ENCODE data around the gene ANGPT4. TPM values are rescaled to one million over a fixed set of nuclear protein-coding genes. Genes with fewer than 3 reads are reported as not detected.

Gene ANGPT4
- total and polyA plus RNA-seq, 2 of the 8 experiments (the other 6 are each of a cell fraction or from before 2014, with no cell fraction given): 0.07 to 0.33 TPM

DNA sequence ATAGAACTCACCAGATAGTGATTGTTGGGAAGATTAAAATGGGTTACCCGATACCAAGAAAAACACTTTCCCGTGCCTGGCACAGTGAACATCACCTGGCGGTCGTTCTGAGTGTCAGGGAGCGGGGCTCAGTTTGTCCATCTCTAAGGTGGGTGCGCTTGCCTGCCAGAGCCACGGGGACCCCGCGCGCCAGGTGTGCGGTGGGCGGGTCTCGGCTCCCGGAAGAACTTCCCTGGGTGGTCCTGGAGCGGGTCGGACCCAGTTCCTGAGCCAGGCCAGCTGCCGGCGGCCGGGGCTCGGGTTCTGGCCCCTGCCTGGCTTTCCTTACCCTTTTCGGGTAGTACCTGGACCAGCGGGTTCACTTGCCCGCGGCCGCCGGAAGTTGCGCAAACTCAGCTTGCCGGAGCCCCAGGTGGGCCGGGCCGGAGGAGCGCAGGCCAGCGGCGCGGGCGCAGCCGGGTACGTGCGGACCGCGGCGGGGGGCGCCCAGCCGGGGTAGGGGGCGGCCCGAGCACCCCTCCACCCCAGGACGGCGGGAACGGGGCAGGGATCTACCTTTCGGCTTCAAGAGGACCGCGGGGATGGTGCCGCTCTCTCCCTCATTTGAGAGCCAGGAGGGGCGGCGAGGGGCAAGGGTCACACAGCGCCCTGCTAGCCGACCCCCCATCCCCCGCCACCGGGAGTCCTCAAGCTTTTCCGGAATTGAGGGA, 75.1 kb downstream of the ANGPT4 start (continued):
- TF ChIP-seq KDM5A (IDR thresholded peaks at IDR 0.05; ENCODE audit: low read length) (no peak), KDM1A (IDR thresholded peaks at IDR 0.05; ENCODE audit: borderline replicate concordance, low read length) (peak; percentile 98), NRF1 (IDR thresholded peaks at IDR 0.05; ENCODE audit: low read depth, low read length) (peak; percentile 6; the same call in 1 of the 2 replicates), POLR2AphosphoS5 (IDR thresholded peaks at IDR 0.05; ENCODE audit: low read depth, low read length) (no peak), SIX5 (IDR thresholded peaks at IDR 0.05; ENCODE audit: low read depth, low read length) (no peak), TBP (IDR thresholded peaks at IDR 0.05; ENCODE audit: low read depth, low read length) (no peak), PHF8 (conservative IDR thresholded peaks at IDR 0.05; ENCODE audit: low read depth, low read length) (peak; percentile 35; the same call in 1 of the 2 replicates), RNF2 (IDR thresholded peaks at IDR 0.05; ENCODE audit: borderline replicate concordance, low read depth, low read length, missing control alignments, poor library complexity, severe bottlenecking) (no peak), BACH1 (IDR thresholded peaks at IDR 0.05; ENCODE audit: low read length) (no peak), SIN3A (conservative IDR thresholded peaks at IDR 0.05 in 1 of 2, IDR thresholded peaks at IDR 0.05 in 1 of 2; ENCODE audit: low read depth in 1 of 2, low read length in 2 of 2) (no peak), NANOG (IDR thresholded peaks at IDR 0.05; ENCODE audit: insufficient read depth, low read depth, low read length, poor library complexity, severe bottlenecking) (no peak), EZH2 (IDR thresholded peaks at IDR 0.05; ENCODE audit: low read depth, low read length, severe bottlenecking) (no peak), SP4 (IDR thresholded peaks at IDR 0.05; ENCODE audit: low read length) (no peak), ZNF274 (IDR thresholded peaks at IDR 0.05; ENCODE audit: borderline replicate concordance, extremely low read depth, low read length) (no peak), YY1 (IDR thresholded peaks at IDR 0.05; ENCODE audit: low read depth, low read length) (no peak), CBX5 (IDR thresholded peaks at IDR 0.05; ENCODE audit: low read depth, low read length) (no peak)
- TF ChIP-seq, protein P1, sequence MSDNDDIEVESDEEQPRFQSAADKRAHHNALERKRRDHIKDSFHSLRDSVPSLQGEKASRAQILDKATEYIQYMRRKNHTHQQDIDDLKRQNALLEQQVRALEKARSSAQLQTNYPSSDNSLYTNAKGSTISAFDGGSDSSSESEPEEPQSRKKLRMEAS (IDR thresholded peaks at IDR 0.05): no peak
